HG03108 (cell line): ENCODE results near the gene SLC24A4.

ENCODE experiments used
- ATAC-seq: cut with Tn5 transposase; IDR thresholded peaks from one replicate; pipeline ENCODE4 v1.9.1; 2021; ENCODE audit warnings: moderate library complexity; ENCODE audit not compliant: unreplicated experiment

SLC24A4 gene

DNA sequence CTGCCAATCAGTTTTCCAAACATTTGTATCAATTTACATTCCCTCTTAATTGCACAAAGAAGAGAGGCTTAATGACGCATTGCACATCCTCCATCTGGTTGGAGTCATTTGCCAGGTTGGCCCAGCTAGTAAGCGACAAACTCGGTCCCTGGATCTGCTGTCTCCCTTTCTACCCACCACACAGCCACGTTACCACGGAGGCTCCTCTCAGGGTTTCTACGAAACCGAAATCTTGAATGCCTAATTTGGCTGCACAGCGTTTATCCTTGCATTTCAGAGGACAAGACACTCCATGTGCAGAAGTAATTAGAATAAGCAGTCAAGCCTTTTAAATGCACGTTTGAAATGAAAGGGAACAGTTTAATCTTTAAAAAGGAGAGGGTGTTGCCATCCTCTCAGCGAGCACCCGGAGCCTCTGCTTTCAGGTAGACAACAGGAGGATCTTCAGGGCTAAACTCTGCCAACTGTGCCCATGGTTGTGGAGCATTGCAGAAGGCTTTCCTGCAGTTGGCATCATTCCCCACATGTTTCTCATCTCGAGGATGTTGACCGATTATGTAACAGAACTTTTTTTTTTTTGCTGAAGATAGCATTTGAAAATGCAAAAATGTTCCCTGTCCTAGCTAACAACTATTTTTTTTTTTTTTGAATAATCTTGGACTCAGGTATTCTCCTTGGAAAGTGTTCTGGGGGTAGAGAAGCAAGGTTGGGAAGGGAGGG is 37.8 kb downstream of the SLC24A4 start:
- no peak for ATAC-seq

DNA sequence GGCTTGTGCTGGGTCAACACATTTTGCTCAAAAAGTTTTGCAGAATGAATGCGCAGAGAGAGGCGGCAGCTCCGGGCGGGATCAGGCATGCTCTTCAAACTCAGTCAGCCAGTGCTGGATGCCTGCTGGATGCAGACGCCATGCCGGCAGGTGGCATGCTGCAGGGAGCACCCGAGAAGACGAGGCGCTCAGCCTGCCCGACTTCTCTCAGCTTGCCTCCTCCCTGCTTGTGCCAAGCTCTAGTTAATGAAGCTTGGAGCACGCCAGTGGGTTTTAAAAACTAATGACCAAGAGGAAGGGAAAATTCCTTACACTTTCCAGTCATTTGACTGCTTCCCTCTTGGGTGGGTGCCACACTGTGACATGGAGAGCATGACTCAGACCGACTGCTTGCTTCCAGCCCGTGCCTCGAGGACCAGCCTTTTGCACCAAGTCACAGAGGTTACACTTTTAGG is 39.8 kb downstream of the SLC24A4 start:
- no peak for ATAC-seq

DNA sequence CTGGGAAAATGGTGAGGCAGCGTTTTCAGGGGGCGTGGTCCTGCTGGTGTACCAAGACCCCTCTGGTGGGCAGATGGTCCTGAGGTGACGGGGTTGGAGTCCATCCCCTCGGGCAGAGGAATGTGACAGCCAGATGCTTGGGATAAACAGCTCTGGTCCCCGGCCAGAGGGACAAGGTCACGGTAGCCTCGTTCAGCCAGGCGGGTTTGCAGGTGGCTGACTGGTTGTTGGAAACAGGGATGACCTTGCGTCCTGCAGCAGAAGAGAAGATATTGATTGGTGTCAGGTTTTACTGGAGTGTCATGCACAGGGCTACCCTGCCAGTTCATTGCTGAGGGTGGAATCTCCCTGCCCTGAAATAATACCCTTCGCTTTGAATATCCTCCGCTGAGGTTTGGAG is 43.3 kb downstream of the SLC24A4 start:
- ATAC-seq: no peak

DNA sequence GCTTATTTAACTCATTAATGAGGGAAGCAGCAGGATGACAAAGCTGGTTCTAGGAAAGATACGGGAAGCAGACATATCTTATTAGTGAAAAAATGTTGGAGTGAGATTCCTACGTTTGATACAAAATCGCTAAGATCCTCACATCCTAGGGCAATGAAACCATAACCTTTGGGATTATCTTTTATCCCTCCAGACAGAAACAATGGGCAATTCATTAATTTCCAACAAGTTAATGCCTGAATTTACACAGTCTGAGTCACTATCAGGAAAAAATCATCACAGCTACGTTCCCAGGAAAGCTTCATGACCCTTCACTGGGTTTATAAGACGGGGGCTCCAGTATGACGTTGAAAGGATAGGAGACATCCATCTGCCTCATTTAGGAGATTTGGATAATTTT is 45.0 kb downstream of the SLC24A4 start:
- no peak for ATAC-seq

DNA sequence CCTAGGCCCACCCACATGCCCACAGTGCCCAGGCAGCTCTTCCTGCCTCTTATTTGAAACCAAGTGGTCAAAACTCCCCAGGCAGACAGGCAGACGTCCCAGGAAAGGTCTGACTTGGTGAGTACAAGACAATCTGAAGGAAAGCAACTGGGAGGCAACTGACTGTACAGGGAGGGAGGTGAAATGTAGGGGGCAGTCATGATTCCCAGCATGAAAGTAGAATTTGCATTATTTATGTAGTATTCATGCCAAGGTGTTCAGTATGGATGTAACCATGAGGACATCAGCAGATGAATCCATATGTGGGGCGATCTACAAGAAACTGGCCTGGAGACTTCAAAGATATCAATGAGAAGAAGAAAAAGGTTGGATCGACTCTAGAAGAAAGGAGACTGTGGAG is 46.1 kb downstream of the SLC24A4 start:
- ATAC-seq: no peak

DNA sequence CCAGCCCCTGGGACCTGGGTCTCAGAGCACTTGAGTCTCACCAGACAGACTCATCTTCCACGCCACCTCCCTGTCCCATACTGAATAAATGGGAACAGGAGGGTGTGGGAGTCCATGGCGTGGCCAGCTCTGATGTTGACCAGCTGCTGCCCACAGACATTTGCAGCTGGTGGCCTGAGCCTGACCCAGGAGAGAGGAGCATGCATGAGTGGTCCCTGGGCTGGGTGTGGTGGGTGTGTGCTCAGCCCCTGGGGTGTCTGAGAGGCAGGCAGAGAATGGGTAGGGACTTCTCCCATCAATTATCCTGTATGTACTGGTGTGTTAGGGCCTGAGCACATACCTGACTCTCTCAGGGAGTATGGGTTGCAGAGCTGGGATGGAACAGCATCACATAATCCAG is 49.3 kb downstream of the SLC24A4 start:
- ATAC-seq: no peak

DNA sequence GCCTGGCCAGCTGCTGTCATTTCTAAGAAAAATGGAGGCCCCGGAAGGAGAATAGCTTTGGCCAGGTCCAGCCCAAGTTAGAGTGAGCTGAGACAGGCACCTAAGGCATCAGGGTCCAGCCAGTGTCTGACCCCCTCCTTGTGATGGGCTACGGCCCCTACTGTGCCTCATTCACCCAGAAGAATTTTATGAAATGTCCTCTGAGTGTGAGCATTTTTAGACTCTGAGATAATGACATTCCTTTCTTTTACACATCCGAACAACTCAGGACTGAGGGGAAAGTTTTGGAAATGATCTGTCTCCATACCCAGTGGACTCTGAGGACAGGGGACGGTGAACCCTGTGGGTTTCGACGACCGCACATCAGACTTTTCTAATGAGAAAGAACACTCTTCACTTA is 50.4 kb downstream of the SLC24A4 start:
- ATAC-seq: no peak

DNA sequence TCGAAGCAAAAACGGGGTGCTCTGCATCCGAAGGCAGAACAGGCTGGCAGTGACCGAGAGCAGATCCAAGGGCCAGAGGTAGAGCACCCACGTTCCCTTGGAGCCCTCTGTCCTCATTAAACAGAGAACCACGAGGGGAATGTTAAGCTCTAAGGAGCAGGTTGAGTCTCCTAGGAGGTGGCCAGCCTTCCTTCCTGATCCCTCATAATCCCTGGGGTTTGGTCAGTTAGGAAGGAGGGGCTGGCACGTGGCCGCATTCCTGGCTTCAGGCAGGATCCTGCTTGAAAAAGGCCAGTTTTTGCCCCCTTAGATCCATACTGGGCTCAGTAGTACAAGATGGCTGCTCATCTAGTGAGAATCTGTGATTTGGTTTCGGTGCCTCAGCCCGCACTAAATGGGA is 57.2 kb downstream of the SLC24A4 start:
- no peak for ATAC-seq

DNA sequence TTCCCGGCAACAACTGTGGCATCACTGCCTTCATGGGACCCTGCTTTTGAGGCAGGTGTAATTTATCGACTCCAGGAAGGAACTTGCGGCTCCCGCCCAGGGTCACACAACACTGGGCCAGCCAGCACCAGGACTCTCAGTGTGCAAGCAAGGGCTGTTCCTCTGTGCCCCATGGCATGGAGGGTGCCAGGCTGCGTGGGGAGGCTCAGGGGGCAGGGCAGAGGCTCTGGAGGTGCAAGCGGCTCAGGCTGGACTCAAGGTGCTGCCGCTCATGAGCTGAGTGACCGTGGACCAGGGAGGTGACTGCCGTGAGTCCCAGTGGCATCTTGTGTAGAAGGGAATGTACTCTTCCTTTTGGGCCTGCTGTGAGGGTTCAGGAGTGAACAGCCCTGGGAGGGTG is 57.6 kb downstream of the SLC24A4 start:
- no peak for ATAC-seq

DNA sequence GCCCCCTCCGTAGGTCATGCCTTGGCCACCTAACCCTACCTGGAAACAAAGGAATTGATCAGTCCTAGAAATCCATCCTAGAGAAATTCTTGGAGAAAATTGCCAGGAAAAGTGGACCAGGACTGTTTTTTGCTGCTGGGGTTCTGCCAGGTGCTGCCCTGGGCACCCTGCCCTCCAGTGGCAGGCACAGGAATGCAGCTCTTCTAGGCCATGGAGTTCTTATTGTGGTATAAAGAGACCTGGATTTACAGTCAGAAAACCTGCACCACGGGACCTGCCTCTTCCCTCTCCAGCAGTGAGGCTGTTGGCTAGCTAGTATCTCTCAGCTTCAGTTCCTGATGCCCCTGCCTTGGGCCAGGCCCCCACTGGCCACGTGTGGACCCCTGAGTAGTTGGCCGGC is 59.7 kb downstream of the SLC24A4 start:
- ATAC-seq: no peak

DNA sequence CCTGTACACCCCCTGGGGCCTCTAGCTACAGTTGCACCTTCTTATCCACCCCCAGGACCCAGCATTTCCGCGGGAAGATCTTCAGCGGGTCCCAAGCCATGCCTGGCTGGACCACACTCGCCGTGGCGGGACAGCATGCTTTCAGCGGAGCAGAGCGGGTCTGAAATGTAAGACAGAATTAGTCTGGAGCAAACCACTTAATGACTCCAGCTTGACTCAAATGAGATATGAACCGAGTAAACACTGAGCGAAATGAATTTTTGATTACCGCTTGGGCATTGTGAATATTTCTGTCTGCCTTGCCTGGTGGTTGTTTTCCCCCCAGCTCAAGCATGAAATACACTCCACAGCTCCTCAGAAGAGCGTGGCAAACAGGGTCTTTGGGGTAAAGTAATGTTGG is 60.8 kb downstream of the SLC24A4 start:
- ATAC-seq: no peak

DNA sequence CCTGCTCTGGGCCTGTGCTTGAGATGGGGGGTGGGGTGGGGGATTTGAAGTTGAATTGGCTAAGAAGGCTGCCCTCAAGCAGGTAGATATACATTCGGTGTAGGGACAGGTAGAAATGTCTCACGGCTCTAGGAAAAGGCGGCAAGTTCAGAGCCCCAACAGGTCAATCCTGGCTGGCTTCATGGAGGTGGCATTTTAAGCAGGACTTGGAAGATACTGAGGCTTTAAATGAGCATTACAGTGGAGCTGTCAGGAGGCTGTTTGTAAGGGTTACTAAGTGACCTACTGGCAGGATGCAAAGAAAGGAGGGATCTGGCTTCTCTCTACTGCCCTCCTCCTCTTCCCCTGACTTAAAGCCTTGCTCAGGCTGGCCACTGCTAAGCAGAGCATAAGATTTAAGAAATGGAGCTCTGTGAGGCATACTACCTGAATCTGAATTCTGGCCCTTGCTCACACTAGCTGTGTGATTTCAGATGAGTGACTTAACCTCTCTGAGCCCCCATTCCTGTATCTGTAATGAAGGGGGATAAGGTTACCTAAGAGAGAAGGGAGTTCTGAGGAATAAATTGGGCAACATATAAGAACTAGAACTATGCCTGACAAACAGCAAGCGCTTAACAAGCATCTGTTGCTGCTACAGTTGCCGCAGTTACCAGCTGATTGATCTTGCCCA is 61.6 kb downstream of the SLC24A4 start:
- no peak for ATAC-seq

DNA sequence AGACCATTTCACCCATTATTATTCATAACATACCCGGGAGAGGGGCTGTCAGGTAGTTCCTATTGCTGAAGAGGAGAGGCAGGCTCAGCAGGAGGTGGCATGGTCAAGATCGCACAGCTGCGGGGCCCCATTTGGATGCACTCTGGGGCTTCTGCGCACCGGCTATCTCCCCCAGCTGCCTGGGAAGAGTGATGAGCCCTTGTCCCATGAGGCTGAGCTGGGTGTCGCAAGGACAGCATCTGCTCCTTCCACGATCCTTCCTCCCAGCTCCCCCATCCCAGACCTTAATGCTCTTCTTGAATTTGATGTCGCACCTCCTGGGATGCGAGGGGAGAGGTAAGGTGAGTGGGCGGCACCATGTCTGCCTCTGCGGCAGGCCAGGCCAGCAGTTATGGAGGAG is 62.6 kb downstream of the SLC24A4 start:
- no peak for ATAC-seq

DNA sequence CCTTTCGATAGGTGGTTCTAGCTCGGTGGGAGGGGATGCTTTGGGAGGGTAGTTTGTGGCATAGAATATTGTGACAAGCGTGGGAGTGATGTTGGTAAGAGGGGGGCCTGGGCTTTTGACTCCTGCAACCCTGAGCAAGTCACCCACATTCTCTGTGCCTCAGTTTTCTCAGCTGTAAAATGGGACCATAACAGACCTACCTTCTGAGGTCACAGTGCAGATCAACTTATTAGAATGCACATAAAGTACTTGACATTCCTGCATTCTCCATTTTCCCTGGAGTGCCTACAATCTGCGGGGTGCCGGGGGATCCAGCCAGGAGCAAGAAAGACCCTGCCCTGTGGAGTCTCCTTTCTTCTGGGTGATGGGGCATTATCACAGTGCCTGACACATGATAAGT is 63.2 kb downstream of the SLC24A4 start:
- ATAC-seq: no peak

DNA sequence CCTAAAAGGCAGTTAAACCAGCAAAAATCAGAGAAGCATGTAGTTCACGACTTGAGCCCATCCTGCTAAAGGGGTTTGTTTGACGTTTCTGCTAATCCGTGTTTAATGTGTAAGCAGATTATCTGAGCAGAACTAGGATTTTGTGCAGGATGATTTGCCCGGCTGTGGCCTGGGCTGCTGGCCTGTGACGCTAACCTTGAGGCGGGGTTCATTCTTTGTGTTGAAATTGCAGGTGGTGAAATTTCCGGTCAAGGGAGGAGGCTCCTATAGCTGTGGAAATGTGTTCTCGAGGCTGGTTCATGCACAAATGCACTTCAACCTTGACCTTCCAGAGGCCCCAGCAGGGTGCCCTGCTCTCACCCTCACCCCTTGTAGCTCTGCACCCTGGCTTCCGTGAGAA is 63.7 kb downstream of the SLC24A4 start:
- ATAC-seq: no peak

DNA sequence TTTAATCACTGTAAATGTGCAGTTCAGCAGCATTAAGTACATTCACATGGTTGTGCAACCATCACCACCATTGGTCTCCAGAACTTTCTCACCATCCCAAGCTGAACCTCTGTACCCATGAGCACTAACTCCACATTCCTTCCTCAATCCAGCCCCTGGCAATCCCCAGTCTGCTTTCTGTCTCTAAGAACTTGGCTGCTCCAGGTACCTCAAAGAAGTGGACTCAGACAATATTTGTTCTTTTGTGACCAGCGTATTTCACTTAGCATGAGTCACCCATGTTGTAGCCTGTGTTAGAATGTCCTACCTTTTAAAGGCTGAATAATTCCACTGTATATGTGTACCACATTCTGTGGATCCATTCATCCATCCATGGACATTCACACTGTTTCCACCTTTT is 64.6 kb downstream of the SLC24A4 start:
- no peak for ATAC-seq

DNA sequence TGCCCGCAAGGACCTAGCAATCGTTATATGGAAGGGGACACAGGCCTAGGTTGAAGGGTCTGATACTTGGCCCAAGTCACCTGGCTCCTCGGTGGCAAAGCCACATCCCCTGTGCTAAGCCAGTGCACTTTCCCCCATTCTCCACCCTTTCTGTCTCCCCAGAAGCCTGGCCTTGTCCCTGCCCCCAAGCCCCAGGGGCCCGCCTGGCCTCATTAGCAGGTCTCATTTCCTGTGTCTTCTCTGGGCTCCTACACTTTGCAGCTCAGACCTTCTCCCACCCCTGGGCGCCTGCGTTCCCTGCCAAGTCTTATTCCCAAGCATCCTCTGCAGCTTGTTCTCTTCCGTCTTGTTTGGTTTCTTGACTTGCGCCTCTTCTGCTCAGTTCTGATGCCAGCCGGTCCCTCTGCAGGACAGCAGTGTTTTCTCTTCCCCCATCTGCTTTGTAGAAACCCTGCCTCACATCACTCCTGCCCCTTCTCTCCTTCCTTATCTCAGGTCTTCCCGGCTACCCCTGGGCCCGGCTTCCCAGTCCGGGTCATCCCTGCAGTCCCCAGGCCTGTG is 66.7 kb downstream of the SLC24A4 start:
- ATAC-seq: no peak

DNA sequence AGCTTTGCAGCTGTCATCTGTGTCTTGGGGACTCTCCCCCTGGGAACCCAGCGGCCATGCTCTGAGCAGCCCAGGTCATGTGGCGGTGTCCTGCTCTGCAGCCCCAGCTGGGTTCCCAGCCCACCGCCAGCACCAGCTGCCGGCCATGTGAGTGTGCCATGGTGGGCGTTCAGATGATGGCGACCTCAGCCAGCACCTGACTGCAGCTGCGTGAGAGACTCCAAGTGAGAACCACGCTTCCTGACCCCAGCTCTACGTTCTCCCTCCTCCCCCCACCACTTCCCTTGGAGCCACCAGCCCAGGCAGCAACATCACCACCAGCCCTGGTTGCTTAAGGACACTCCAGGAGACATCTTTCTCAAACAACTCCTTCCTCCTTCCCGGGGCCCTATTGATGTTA is 68.8 kb downstream of the SLC24A4 start:
- no peak for ATAC-seq

DNA sequence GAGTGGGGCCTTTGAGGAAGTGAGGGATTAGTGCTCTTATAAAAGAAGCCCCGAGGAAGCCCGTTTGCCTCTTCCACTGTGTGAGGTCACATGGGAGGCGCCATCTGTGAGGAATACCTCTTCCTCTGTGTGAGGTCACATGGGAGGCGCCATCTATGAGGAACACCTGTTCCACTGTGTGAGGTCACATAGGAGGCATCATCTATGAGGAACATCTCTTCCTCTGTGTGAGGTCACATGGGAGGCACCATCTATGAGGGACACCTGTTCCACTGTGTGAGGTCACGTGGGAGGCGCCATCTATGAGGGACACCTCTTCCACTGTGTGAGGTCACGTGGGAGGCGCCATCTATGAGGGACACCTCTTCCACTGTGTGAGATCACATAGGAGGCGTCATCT is 69.7 kb downstream of the SLC24A4 start:
- no peak for ATAC-seq

DNA sequence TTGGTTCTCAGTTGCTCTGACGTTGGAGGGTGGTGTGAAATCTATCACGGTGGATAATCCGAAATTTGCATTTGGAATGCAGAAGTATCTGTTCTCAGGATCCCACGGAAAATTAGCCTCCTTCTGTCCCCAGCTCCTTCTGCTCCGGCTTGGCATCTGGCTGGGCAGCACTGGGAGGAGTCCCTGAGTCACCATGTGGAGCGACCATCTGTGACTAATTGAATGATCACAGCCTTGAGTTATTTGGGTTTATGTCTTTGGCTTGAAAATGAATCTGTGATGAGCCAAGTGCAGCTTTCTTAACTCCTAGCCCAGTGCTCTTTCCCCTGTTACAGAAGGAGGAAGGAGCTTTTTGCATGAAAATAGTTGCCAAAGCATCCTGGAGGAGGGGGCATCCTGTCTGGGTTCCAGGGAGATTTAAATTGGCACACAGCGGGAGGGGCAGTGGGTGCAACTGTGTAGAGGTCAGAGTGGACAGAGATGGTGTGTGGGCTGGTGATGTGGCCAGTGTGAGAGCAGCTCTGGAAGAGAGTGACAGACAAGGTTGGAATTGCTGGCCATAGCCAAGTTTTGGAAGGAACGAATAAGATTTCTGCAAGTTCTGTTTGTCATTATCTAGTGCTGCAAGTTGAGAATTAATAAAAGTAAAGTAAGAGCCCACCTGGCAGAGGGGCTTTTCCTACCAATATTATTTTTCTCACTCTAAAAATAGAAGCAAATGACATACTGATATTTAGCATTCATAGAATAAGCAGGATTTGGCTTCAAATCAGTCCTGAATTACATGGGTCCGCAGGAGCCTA is 74.4 kb downstream of the SLC24A4 start:
- ATAC-seq: no peak

DNA sequence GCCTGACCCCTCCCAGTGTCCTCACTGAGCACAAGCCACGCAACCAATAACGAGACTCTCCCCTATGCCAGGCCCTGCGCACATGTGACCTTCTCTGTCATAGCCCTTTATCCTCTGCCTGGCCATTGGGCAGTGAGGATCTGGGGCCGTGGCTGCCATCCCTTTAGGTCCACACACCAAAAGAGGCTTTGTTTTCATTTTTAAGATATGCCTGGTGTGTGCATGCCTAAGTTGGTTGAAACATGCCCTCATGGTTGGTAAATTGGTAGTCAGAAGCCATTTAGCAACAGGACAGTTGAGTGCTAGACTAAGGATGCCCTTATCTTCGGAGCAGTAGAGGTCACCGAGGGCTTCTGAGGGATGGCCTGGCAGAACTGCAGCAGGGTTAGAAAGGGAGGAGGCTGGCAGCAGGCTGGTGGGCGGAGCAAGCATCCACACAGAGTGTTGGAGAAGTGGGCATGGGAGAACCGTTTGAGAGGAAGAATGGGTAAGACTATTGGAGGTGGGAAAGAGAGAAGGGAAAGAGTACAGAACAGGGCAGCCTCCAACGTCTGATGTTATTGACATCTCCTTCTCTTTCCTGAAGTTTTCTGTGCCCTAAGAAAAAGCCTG is 75.1 kb downstream of the SLC24A4 start:
- ATAC-seq: no peak
